ENCODE measurements around the gene SCNN1B. TPM values are rescaled to one million over a fixed set of nuclear protein-coding genes. Genes with fewer than 3 reads are reported as not detected.

The SCNN1B gene
- total RNA-seq, 6 experiments from 2014 or later = not detected

GRCh38 chr16:23304620-23305019, 2.5 kb downstream of the SCNN1B start:
- Mint-ChIP-seq H3K9me3 (no peaks in the 10 kb centered on the region), H3K4me3 (no peak overlapping the region), H3K27ac (no peak overlapping the region), H3K4me1 (ENCODE audit: low read depth) (no peaks in the 10 kb centered on the region), H3K36me3 (ENCODE audit: low read depth) (no peaks in the 10 kb centered on the region), H3K27me3 (ENCODE audit: insufficient read depth) (peaks cover 41% of the 10 kb centered on the region)
- no peak for DNase-seq
- no peak for TF ChIP-seq CTCF (IDR thresholded peaks at IDR 0.05)

DNA sequence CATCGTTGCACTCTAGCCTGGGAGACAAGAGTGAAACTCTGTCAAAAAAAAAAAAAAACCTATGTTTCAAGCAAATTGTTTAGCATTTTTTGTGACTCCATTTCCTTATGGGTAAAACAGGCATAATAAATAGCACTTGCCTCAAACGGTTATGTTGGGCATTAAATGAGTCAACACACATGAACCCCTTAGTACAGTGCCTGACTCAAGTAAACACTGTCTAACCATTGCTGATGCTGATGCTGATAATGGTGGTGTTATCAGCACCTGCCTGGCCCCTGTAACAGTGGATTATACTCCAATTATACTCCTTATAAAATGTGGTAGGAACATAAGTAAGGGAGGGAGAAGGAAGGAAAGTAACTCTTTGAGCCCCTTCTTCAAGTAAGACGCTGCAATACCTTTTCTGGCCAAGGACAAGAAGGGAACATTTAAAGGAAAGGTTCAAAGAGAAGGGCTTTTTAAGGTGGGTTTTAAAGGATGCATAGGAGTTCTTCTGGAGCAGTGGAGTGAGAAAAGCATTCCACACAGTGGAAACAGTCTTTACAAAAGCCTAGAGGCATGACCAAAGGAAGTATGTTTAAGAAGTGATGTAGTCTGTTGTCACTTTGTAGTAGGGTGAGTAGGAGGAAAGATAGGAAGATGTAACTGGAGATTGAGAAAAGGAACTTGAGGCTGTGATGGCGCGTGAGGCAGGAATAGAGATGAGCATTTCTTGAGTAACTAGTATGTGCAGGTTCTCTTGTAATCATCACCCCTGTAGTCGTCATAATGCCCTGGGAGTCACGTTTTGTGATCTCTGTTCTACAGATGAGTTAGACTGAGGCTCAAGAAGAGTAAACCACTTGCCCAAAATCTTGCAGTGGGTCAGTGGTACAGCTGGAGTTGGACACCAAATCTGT, 4.3 kb downstream of the SCNN1B start:
- TF ChIP-seq CTCF (IDR thresholded peaks at IDR 0.05) = no peak
- H3K9me3 Mint-ChIP-seq = no peaks in the 10 kb centered on the region
- H3K27me3 Mint-ChIP-seq (ENCODE audit: insufficient read depth) = peaks cover 40% of the 10 kb centered on the region
- no peaks in the 10 kb centered on the region for H3K4me1 Mint-ChIP-seq (ENCODE audit: low read depth)
- no peak overlapping the region for H3K27ac Mint-ChIP-seq
- DNase-seq = no peak
- H3K36me3 Mint-ChIP-seq (ENCODE audit: low read depth) = no peaks in the 10 kb centered on the region
- H3K4me3 Mint-ChIP-seq = no peak overlapping the region

DNA sequence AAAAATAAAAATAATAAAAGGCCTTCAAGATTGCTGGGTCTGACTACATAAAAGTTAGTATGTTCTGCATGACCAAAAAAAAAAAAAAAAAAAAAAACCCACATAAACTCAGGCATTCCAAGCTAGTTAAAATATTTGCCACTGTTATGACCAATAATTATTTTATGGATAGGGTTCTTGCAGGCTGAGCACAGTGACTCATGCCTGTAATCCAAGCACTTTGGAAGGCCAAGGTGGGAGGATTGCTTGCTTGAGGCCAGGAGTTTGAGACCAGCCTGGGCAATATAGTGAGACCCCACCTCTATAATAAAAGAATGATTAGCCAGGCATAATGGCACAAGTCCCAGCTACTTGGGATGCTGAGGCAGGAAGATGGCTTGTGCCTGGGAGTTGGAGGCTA, 8.1 kb downstream of the SCNN1B start:
- H3K9me3 Mint-ChIP-seq = no peaks in the 10 kb centered on the region
- no peaks in the 10 kb centered on the region for H3K4me1 Mint-ChIP-seq (ENCODE audit: low read depth)
- peaks cover 14% of the 10 kb centered on the region; the same call in 1 of the 2 replicates for H3K27me3 Mint-ChIP-seq (ENCODE audit: insufficient read depth)
- H3K4me3 Mint-ChIP-seq = no peak overlapping the region
- peak; percentile 6 for DNase-seq
- H3K27ac Mint-ChIP-seq = no peak overlapping the region
- H3K36me3 Mint-ChIP-seq (ENCODE audit: low read depth) = no peaks in the 10 kb centered on the region
- TF ChIP-seq CTCF (IDR thresholded peaks at IDR 0.05) = no peak

DNA sequence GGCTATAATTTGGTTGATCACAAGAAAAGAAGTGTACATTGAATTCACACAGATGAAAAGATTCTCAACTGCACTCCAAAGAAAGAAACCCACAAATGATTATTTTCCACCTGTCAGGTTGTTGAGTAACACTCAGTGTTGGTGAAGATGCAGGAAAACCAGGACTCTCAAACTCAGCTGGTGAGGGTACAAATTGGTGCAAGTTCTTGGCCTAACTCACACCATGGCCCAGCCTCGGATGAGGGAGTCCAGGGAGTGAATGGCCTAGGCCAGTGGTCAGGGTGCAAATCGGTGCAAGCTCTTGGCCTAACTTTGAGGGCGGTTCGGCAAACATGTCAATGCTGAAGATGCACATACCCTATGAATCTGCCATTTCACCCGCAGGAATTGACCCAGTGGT, 8.6 kb downstream of the SCNN1B start:
- Mint-ChIP-seq H3K27ac (no peak overlapping the region), H3K36me3 (ENCODE audit: low read depth) (no peaks in the 10 kb centered on the region), H3K9me3 (no peaks in the 10 kb centered on the region), H3K4me1 (ENCODE audit: low read depth) (no peaks in the 10 kb centered on the region), H3K27me3 (ENCODE audit: insufficient read depth) (peaks cover 14% of the 10 kb centered on the region; the same call in 1 of the 2 replicates), H3K4me3 (no peak overlapping the region)
- no peak for TF ChIP-seq CTCF (IDR thresholded peaks at IDR 0.05)
- no peak for DNase-seq

- TF ChIP-seq CTCF (IDR thresholded peaks at IDR 0.05) = no peak
- no peaks in the 10 kb centered on the region for H3K4me1 Mint-ChIP-seq (ENCODE audit: low read depth)
- H3K27ac Mint-ChIP-seq = no peak overlapping the region
- DNase-seq = no peak
- H3K36me3 Mint-ChIP-seq (ENCODE audit: low read depth) = no peaks in the 10 kb centered on the region
- peaks cover 13% of the 10 kb centered on the region for H3K27me3 Mint-ChIP-seq (ENCODE audit: insufficient read depth)
- H3K4me3 Mint-ChIP-seq = no peak overlapping the region
- H3K9me3 Mint-ChIP-seq = no peaks in the 10 kb centered on the region
Measured at GRCh38 chr16:23316232-23316631, 14.1 kb downstream of the SCNN1B start.

Data from HFFc6 (cell line).